Measurements from ENCODE around the gene GDPD5.

GDPD5 gene

GRCh38 chr11:75487365-75487764 is 38.4 kb downstream of the GDPD5 start:
- DNase-seq: no peak

- DNase-seq: no peak
Observed at GRCh38 chr11:75485742-75486141, 40.0 kb downstream of the GDPD5 start.

- no peak for DNase-seq
Observed at GRCh38 chr11:75482931-75483469, 42.7 kb downstream of the GDPD5 start.

GRCh38 chr11:75481922-75482606 is 43.7 kb downstream of the GDPD5 start:
- DNase-seq: no peak

GRCh38 chr11:75481223-75481921 is 44.4 kb downstream of the GDPD5 start:
- DNase-seq: no peak

- DNase-seq: peak; percentile 83
Observed at GRCh38 chr11:75480185-75481175, 45.3 kb downstream of the GDPD5 start.

- DNase-seq: no peak
Observed at GRCh38 chr11:75479597-75480145, 46.1 kb downstream of the GDPD5 start.

- DNase-seq: peak; percentile 46
Observed at GRCh38 chr11:75478783-75479596, 46.8 kb downstream of the GDPD5 start.

- DNase-seq: no peak
Observed at GRCh38 chr11:75477614-75477935, 48.2 kb downstream of the GDPD5 start.

GRCh38 chr11:75476739-75477613 is 48.8 kb downstream of the GDPD5 start:
- DNase-seq: peak; percentile 10

GRCh38 chr11:75475767-75476650 is 49.7 kb downstream of the GDPD5 start:
- DNase-seq: peak; percentile 87

GRCh38 chr11:75474878-75475766 is 50.6 kb downstream of the GDPD5 start:
- peak; percentile 64 for DNase-seq

GRCh38 chr11:75474240-75474639 is 51.5 kb downstream of the GDPD5 start:
- peak; percentile 25 for DNase-seq

GRCh38 chr11:75473684-75474083 is 52.1 kb downstream of the GDPD5 start:
- DNase-seq: no peak

- no peak for DNase-seq
Observed at GRCh38 chr11:75472081-75472732, 53.5 kb downstream of the GDPD5 start.

- DNase-seq: no peak
Observed at GRCh38 chr11:75471176-75471973, 54.4 kb downstream of the GDPD5 start.

GRCh38 chr11:75470476-75471080 is 55.2 kb downstream of the GDPD5 start:
- DNase-seq: no peak
